ELR (cell line): Measurements from ENCODE around the gene PPP2R3B.
"Not testable (repeated sequence)": the region's sequence is repeated elsewhere in the genome, so short reads cannot be mapped to it uniquely, and the experiment has no call there.

Experiments used
- DNase-seq: peaks from one replicate; pipeline ENCODE4 v3.0.0-alpha.2; 2015; ENCODE audit warnings: low read depth

The PPP2R3B gene

GRCh38 chrX:386768-387575 is at the start of gene PPP2R3B:
Gene PPP2R3B (minus strand): TSS chrX:386907. CDS start chrX:386691, 216 bp downstream.
- DNase-seq = peak; percentile 98

DNA sequence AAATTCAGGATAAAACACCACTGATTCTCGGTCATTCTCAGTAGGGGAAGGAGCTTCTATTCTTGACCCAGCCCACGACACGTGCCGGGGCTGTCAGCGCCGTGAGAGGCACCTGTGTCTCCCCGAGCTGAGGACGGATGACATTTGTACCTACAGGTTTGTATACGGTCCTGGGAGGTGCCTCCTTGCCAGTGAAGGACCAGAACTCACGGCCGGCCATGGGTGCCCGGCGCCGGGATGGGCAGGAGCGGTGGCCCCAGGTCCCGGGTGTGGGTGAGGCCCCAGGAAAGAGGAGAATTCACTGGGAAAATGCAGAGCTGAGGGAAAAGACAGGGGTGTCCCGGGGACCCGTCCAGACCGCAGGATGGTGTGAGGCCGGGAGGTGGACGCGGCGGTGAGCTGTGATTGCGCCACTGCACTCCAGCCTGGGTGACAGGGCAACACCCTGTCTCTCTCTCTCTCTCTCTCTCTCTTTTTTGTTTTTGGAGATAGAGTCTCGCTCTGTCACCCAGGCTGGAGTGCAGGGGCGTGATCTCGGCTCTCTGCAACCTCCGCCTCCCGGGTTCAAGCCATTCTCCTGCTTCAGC is 48.9 kb upstream of the PPP2R3B start:
- no peak for DNase-seq

- DNase-seq = no peak
Measured at GRCh38 chrX:434946-435345, 48.2 kb upstream of the PPP2R3B start.

DNA sequence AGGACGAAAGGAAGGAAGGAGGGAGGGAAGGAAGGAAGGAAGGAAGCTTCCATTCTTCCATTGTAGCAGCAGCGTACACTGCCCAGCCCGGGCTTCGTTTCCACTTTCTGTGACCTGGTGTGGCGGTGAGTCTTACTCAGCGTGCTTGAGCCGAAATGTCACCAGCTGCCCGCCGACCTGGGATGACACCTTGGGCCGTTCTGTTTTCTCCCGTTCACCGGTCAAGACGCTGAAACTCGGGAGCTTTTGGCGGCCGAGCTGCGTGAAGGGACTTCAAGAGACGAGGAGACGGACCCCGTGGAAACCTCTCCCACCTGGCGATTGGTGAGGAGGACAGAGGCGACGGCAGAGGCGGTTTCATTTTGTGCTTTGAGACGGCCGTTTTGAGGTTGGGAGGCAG is 47.1 kb upstream of the PPP2R3B start:
- no peak for DNase-seq

DNA sequence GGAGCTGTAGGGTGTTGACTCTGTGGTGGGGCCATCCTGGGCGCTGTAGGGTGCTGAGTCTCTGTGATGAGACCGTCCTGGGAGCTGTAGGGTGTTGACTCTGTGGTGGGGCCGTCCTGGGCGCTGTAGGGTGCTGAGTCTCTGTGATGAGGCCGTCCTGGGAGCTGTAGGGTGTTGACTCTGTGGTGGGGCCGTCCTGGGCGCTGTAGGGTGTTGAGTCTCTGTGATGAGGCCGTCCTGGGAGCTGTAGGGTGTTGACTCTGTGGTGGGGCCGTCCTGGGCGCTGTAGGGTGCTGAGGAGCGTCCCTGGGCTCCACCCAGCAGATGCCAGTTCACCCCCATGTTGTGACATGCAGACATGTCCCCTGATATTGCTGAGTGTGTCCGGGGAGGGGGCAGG is 46.0 kb upstream of the PPP2R3B start:
- DNase-seq = not testable (repeated sequence)

DNA sequence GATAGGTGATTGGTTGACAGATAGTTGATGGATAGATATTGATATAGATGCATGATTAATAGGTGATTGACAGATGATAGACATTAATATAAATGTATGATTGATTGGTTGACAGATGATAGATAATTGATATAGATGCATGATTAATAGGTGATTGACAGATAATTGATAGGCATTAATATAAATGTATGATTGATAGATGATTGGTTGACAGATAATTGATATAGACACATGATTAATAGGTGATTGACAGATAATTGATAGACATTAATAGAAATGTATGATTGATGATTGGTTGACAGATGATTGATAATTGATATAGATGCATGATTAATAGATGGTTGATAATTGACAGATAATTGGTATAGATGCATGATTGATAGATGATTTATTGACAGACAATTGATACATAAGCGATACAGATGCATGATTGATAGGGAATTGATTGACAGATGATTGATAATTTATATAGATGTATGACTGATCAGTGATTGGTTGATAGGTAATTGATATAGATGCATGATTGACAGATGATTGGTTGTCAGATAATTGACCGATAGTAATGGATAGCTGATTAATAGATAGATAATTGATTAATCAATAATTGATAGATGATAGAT is 44.9 kb upstream of the PPP2R3B start:
- no peak for DNase-seq

DNA sequence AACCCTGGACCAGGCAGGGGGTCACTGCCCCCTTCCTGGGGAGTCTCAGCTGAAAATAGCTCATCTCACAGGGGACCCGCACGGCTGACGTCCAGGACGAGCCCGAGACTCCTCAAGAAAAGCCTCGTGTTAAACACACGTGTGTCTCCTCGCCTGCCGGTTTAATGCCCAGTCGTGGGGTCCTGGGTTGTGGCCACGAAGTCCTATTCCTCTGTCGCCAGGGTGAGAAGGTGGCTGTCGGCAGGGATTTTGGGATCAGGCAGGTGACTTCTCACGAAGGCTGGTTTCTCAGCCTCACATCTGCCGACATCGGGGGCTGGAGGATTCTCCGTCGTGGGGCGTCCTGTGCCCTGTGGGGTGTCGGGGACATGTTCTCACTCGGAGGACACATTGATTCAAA is 44.3 kb upstream of the PPP2R3B start:
- DNase-seq = no peak

DNA sequence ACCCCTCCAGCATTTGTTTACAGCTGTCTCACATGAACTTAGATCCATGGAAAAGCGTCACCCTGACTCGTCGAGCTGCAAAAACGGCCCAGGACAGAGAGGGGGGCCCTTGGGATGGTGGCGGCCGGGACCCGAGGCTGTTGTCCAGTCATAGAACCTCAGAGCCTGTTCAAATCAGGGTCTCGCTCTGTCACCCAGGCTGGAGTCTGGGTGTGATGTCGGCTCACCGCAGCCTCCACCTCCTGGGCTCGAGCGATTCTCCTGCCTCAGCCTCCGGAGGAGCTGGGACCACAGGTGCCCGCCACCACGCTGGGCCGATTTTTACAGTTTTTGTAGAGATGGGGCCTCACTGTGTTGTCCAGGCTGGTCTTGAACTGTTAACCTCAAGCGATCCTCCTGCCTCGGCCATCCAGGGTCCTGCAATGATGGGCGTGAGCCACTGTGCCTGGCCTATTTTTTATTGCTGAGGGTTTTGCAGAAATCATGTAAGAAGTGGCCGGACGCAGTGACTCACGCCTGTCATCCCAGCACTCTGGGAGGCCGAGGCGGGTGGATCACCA is 42.6 kb upstream of the PPP2R3B start:
- no peak for DNase-seq

DNA sequence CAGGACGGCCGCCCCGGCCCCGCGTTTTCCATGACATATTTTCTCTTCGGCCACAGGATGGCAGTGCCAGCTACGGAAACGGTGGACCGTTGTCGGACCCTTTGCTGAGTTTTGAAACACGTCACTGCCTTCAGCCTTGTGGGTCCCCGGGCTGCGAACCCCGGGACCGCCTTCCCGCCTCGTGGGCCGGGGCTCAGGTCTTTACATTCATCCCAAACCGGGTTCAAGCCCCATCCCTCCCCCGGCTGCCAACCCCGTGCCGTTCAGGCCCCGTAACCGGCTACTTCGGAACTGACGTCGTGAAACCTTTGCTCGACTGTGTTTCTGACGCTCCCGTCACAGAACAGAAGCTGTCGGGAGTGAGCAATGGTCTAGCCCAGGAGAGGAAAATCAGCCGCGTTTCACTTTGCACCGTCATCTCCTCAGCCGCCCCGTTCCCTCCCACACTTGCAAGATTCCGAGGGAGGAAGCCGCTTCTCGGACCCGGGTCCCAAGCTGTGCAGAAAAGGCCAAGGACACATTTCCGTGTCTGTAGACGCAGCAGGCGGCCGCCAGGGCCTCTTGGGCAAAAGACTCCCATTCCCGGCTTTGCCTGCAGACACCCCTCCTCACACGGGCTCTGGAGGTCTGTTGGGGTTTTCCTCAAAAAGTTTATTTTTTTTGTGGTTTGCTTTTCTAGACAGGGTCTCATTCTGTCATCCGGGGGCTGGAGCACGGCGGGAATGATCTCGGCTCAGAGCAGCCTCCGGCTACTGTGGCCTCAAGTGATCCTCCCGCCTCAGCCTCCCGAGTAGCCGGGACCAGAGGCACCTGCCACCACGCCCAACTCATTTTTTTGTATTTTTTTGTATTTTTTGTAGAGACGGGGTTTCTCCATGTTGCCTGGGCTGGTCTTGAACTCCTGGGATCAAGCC is 41.4 kb upstream of the PPP2R3B start:
- DNase-seq = peak; percentile 7

- peak; percentile 16 for DNase-seq
Measured at GRCh38 chrX:426881-427280, 40.2 kb upstream of the PPP2R3B start.

- DNase-seq = no peak
Measured at GRCh38 chrX:425056-425455, 38.3 kb upstream of the PPP2R3B start.

GRCh38 chrX:421646-422391 is 35.1 kb upstream of the PPP2R3B start:
- no peak for DNase-seq

- DNase-seq = no peak
Measured at GRCh38 chrX:420496-421223, 34.0 kb upstream of the PPP2R3B start.

- DNase-seq = no peak
Measured at GRCh38 chrX:418927-419729, 32.4 kb upstream of the PPP2R3B start.

DNA sequence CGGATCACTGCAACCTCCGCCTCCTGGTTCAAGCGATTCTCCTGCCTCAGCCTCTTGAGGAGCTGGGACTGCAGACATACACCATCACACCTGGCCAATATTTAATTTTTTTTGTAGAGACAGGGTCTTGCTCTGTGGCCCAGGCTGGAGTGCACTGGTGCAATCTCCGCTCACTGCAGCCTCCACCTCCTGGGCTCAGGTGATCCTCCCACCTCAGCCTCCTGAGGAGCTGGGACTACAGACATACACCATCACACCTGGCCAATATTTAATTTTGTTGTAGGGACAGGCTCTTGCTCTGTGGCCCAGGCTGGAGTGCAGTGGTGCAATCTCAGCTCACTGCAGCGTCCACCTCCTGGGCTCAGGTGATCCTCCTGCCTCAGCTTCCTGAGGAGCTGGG is 28.8 kb upstream of the PPP2R3B start:
- not testable (repeated sequence) for DNase-seq

DNA sequence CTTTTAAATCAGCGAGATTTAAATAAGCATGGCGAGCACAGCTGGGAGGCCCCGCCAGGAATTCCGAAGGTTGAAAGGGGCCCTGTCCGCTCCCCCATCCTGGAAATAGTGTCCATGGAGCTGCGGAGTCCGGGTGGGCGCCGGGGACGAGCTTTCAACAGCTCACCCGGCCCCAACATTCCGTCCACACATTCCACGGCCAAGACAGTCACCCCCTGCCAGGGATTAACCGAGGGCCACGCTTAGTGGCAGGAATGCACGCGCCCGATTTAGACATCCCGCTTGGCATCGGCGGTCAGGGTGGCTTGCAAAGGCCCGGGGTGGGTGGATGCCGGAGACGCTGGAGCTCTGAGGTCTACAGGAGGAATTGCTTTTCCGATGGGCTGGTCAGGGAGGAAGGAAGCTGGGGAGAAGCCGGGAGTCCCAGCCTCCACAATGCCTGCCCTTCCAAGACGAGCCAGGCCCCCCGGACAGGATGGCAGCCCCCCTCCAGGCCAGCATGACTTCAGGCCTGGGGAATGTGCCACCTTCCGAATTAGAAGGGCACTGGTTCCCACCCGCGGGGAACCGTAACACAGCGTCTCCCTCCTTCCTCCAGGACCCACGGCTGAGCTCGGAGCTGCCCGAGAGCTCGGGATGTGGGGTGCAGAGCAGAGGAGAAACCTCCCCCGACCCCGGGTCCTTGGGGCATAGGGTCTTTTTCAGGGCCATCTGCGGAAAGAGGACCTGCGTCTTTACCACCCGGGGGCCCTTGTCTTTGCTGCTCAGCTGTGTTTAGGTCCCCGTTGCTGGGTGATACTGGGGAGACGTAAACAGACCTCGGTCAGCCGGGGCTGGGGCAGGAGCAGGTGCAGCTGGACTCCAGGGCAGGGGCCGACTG is 26.9 kb upstream of the PPP2R3B start:
- DNase-seq = no peak

DNA sequence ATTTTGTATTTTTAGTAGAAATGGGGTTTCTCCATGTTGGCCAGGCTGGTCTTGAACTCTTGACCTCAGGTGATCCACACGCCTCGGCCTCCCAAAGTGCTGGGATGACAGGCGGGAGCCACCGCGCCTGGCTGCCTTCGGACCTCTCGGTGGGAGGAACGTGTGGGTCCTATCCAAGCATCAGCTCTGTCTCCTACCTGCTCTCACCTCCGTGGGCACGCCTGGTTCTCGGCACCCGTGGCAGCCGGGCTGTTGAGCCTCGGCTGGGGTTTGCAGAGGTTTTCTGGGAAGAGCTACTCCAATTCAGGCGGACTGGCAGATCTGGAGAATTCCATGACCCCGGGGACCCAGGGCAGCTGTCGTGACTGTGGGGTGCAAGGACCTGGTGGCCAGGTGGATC is 23.6 kb upstream of the PPP2R3B start:
- DNase-seq = no peak

DNA sequence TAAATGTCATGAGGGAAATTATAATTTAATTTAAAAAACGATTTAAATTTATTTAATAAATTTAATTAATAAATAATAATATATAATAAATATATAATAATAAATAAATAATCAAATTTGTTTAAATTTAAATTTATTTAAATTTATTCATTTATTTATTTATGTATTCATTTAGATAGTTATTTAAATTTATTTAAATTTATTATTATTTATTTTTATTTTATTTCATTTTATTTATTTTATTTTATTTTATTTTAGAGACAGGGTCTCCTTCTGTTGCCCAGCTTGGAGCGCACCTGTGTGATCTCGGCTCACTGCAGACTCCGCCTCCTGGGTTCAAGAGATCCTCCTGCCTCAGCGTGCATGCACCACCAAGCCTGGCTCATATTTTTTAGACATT is 18.4 kb upstream of the PPP2R3B start:
- DNase-seq = no peak

DNA sequence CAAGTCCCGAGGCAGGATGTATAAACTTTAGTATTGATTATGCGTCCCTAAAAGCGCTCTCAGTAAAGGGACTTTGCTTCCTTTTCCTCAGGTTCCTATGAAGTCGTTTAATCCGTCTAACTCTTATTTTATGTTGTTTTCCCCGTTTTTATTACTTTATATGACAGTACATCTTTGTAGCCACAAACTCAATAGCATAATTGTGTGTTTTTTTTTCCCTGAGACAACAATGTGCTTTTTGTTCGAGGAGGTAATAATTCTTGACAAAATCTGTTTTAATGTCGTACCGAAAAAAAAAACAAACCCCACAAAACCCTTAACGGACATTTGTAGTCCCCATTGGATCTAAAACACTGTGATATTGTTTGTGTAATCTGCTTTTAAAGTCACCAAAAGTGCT is 17.9 kb upstream of the PPP2R3B start:
- no peak for DNase-seq
